Measurements from ENCODE around the gene KLHL29. TPM values are rescaled to one million over a fixed set of nuclear protein-coding genes. Genes with fewer than 3 reads are reported as not detected.

KLHL29 gene
- total RNA-seq, 1 experiment from 2014 or later, result 7.7 TPM

DNA sequence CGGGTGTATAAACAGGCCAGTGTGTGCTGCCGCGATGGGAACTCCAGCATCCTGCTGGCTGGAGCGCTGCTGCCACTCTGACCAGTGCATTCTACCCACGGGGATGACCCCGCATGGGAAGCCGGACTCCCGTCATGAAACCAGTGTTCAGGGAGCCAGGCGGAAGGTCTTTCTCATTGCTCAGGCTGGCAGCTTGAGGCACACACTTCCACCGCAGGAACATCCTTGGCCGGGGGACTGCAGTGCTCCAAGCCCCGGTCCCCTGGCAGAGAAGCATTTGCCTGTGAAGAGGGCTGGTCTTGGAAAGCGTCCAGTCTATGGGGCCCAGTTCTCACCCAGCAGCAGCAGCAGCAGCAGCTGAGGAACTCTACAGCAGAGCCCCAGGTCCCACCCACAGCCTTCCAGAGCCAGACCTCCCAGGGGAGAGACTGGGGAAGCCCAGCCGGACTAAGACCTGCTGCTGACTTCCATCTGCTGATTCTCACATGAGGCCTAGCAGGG is 235.9 kb downstream of the KLHL29 start:
- in situ Hi-C loops (cut with HindIII; ENCODE audit: low pct_unique_long_range_greater_than_20kb, low sequenced_read_pairs), result no loop called here
- 0 out of 2 replicates have a peak, but pooled peaks have one; percentile 49 for ATAC-seq
- intact Hi-C loops (cut with micrococcal nuclease; ENCODE audit: unreplicated experiment), result no loop called here
- Histone ChIP-seq H3K27me3 (ENCODE audit: control insufficient read depth, insufficient read depth, low read length) (no peaks in the 10 kb centered on the region), H3K4me1 (ENCODE audit: control insufficient read depth, insufficient read depth, low read length) (no peaks in the 10 kb centered on the region), H3K36me3 (ENCODE audit: control insufficient read depth, insufficient read depth, low read length) (no peaks in the 10 kb centered on the region), H3K27ac (ENCODE audit: low read length) (no peak overlapping the region), H3K9me3 (ENCODE audit: control insufficient read depth, insufficient read depth, low read depth, low read length) (no peaks in the 10 kb centered on the region), H3K4me3 (ENCODE audit: low read depth in 2 of 2, low read length in 2 of 2) (no peak overlapping the region)
- POLR2A ChIA-PET, result no interaction called here
- BruUV-seq (replicated peaks), result no TSS peak
- no peak for DNase-seq (ENCODE audit: low read depth, low spot score)
- TF ChIP-seq SIN3A (IDR thresholded peaks at IDR 0.05; ENCODE audit: borderline replicate concordance, insufficient read depth, low read depth, low read length) (no peak), TCF7L2 (IDR thresholded peaks at IDR 0.05; ENCODE audit: low read depth, low read length) (no peak), POLR2AphosphoS5 (IDR thresholded peaks at IDR 0.05; ENCODE audit: low read depth, low read length) (no peak)
- TF ChIP-seq, protein P1, sequence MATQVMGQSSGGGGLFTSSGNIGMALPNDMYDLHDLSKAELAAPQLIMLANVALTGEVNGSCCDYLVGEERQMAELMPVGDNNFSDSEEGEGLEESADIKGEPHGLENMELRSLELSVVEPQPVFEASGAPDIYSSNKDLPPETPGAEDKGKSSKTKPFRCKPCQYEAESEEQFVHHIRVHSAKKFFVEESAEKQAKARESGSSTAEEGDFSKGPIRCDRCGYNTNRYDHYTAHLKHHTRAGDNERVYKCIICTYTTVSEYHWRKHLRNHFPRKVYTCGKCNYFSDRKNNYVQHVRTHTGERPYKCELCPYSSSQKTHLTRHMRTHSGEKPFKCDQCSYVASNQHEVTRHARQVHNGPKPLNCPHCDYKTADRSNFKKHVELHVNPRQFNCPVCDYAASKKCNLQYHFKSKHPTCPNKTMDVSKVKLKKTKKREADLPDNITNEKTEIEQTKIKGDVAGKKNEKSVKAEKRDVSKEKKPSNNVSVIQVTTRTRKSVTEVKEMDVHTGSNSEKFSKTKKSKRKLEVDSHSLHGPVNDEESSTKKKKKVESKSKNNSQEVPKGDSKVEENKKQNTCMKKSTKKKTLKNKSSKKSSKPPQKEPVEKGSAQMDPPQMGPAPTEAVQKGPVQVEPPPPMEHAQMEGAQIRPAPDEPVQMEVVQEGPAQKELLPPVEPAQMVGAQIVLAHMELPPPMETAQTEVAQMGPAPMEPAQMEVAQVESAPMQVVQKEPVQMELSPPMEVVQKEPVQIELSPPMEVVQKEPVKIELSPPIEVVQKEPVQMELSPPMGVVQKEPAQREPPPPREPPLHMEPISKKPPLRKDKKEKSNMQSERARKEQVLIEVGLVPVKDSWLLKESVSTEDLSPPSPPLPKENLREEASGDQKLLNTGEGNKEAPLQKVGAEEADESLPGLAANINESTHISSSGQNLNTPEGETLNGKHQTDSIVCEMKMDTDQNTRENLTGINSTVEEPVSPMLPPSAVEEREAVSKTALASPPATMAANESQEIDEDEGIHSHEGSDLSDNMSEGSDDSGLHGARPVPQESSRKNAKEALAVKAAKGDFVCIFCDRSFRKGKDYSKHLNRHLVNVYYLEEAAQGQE (IDR thresholded peaks at IDR 0.05; ENCODE audit: insufficient read depth in 1 of 2, low read depth in 2 of 2, low read length in 1 of 2), result no peak
- TF ChIP-seq, protein P2, sequence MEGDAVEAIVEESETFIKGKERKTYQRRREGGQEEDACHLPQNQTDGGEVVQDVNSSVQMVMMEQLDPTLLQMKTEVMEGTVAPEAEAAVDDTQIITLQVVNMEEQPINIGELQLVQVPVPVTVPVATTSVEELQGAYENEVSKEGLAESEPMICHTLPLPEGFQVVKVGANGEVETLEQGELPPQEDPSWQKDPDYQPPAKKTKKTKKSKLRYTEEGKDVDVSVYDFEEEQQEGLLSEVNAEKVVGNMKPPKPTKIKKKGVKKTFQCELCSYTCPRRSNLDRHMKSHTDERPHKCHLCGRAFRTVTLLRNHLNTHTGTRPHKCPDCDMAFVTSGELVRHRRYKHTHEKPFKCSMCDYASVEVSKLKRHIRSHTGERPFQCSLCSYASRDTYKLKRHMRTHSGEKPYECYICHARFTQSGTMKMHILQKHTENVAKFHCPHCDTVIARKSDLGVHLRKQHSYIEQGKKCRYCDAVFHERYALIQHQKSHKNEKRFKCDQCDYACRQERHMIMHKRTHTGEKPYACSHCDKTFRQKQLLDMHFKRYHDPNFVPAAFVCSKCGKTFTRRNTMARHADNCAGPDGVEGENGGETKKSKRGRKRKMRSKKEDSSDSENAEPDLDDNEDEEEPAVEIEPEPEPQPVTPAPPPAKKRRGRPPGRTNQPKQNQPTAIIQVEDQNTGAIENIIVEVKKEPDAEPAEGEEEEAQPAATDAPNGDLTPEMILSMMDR (IDR thresholded peaks at IDR 0.05), result no peak
- CTCF ChIA-PET, result no interaction called here

DNA sequence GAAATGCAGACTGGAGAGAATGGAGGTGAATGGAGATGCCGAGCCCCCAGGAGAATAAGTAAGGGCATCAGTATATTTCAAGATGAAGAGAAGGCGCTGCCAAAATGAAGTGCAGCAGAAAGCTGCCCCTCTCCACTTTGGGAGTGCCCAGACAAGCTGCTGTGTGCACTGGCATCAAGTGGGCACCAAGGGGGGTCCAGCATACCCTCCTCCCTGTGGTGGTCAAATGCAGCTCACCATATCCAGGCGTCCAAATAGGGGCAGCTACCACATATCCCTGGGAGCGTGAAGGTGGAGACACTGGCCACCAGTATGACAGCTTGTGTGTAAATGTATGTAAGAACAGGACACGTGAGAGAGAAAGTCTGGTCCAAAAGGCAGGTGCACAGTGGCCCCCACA is 236.6 kb downstream of the KLHL29 start:
- H3K9me3 ChIP-seq (ENCODE audit: control insufficient read depth, insufficient read depth, low read depth, low read length), result no peaks in the 10 kb centered on the region
- in situ Hi-C loops (cut with HindIII; ENCODE audit: low pct_unique_long_range_greater_than_20kb, low sequenced_read_pairs), result no loop called here
- TF ChIP-seq, protein P2 (IDR thresholded peaks at IDR 0.05), result no peak
- TF ChIP-seq SIN3A (IDR thresholded peaks at IDR 0.05; ENCODE audit: borderline replicate concordance, insufficient read depth, low read depth, low read length) (no peak), POLR2AphosphoS5 (IDR thresholded peaks at IDR 0.05; ENCODE audit: low read depth, low read length) (no peak), TCF7L2 (IDR thresholded peaks at IDR 0.05; ENCODE audit: low read depth, low read length) (no peak)
- TF ChIP-seq, protein P1 (IDR thresholded peaks at IDR 0.05; ENCODE audit: insufficient read depth in 1 of 2, low read depth in 2 of 2, low read length in 1 of 2), result no peak
- H3K27ac ChIP-seq (ENCODE audit: low read length), result no peak overlapping the region
- H3K4me3 ChIP-seq (ENCODE audit: low read depth in 2 of 2, low read length in 2 of 2), result no peak overlapping the region
- no peaks in the 10 kb centered on the region for H3K27me3 ChIP-seq (ENCODE audit: control insufficient read depth, insufficient read depth, low read length)
- no peaks in the 10 kb centered on the region for H3K36me3 ChIP-seq (ENCODE audit: control insufficient read depth, insufficient read depth, low read length)
- BruUV-seq (replicated peaks), result no TSS peak
- POLR2A ChIA-PET, result no interaction called here
- H3K4me1 ChIP-seq (ENCODE audit: control insufficient read depth, insufficient read depth, low read length), result no peaks in the 10 kb centered on the region
- intact Hi-C loops (cut with micrococcal nuclease; ENCODE audit: unreplicated experiment), result no loop called here
- ATAC-seq, result no peak
- DNase-seq (ENCODE audit: low read depth, low spot score), result no peak
- CTCF ChIA-PET, result no interaction called here

Data from Panc1 (cell line).